HEK293 (cell line): ENCODE data around the gene H2BK1.

Experiments
- ATF2 ChIP-seq: fragments of 450-650 bp; formaldehyde crosslinking; IDR thresholded peaks from 2 replicates; pipeline ENCODE4 v1.5.1; 2016; ENCODE audit warnings: missing biosample characterization, missing genetic modification characterization, low read depth
- CTCF ChIP-seq: fragments of 450-650 bp; formaldehyde crosslinking; IDR thresholded peaks from 2 replicates; pipeline ENCODE4 v1.5.1; 2016; ENCODE audit warnings: missing biosample characterization, missing genetic modification characterization
- GLI2 ChIP-seq: fragments of 450-650 bp; formaldehyde crosslinking; IDR thresholded peaks from 2 replicates; pipeline ENCODE4; 2017; ENCODE audit warnings: missing biosample characterization, missing genetic modification characterization, low read depth, borderline replicate concordance
- INSM2 ChIP-seq: fragments of 450-650 bp; formaldehyde crosslinking; IDR thresholded peaks from 2 replicates; pipeline ENCODE4 v1.5.1; 2016; ENCODE audit warnings: missing biosample characterization, missing genetic modification characterization
- KLF16 ChIP-seq: fragments of 450-650 bp; formaldehyde crosslinking; IDR thresholded peaks from 2 replicates; pipeline ENCODE4 v1.5.1; 2017; ENCODE audit warnings: missing biosample characterization, missing genetic modification characterization
- OSR2 ChIP-seq: fragments of 450-650 bp; formaldehyde crosslinking; IDR thresholded peaks from 2 replicates; pipeline ENCODE4 v1.5.1; 2016; ENCODE audit warnings: missing biosample characterization, missing genetic modification characterization
- PBX3 ChIP-seq: sonication (generic); formaldehyde crosslinking; IDR thresholded peaks from 2 replicates; pipeline ENCODE4 v1.8.1; 2022; ENCODE audit warnings: mild to moderate bottlenecking, moderate library complexity, missing genetic modification reagents
- SP3 ChIP-seq: fragments of 450-650 bp; formaldehyde crosslinking; IDR thresholded peaks from 2 replicates; pipeline ENCODE4 v1.5.1; 2016; ENCODE audit warnings: missing biosample characterization, missing genetic modification characterization
- YY1 ChIP-seq: fragments of 450-650 bp; formaldehyde crosslinking; IDR thresholded peaks from 2 replicates; pipeline ENCODE4 v1.5.1; 2018; ENCODE audit warnings: missing biosample characterization, missing genetic modification characterization
- ZBTB11 ChIP-seq: fragments of 450-650 bp; formaldehyde crosslinking; conservative IDR thresholded peaks from 2 replicates; pipeline ENCODE4 v1.5.1; 2016; ENCODE audit warnings: low read depth, missing biosample characterization, missing genetic modification characterization
- ZBTB20 ChIP-seq: fragments of 450-650 bp; formaldehyde crosslinking; IDR thresholded peaks from 2 replicates; pipeline ENCODE4 v1.5.1; 2016; ENCODE audit warnings: missing biosample characterization, missing genetic modification characterization
- ZNF10 ChIP-seq: fragments of 450-650 bp; formaldehyde crosslinking; IDR thresholded peaks from 2 replicates; pipeline ENCODE4 v1.5.1; 2017; ENCODE audit warnings: missing biosample characterization, missing genetic modification characterization
- ZNF114 ChIP-seq: fragments of 450-650 bp; formaldehyde crosslinking; IDR thresholded peaks from 2 replicates; pipeline ENCODE4 v1.5.0; 2017; ENCODE audit warnings: missing biosample characterization, missing genetic modification characterization
- ZNF132 ChIP-seq: fragments of 450-650 bp; formaldehyde crosslinking; IDR thresholded peaks from 2 replicates; pipeline ENCODE4 v1.5.1; 2017; ENCODE audit warnings: missing biosample characterization, missing genetic modification characterization, borderline replicate concordance
- ZNF16 ChIP-seq: fragments of 450-650 bp; formaldehyde crosslinking; IDR thresholded peaks from 2 replicates; pipeline ENCODE4 v1.5.1; 2016; ENCODE audit warnings: low read depth, missing biosample characterization, missing genetic modification characterization
- ZNF169 ChIP-seq: fragments of 450-650 bp; formaldehyde crosslinking; IDR thresholded peaks from 2 replicates; pipeline ENCODE4 v1.5.1; 2016; ENCODE audit warnings: missing biosample characterization, missing genetic modification characterization
- ZNF184 ChIP-seq: fragments of 450-650 bp; IDR thresholded peaks from 2 replicates; pipeline ENCODE4 v1.5.1; 2018; ENCODE audit warnings: missing biosample characterization, mild to moderate bottlenecking, missing genetic modification characterization
- ZNF239 ChIP-seq: fragments of 450-650 bp; formaldehyde crosslinking; IDR thresholded peaks from 2 replicates; pipeline ENCODE4 v1.5.1; 2016; ENCODE audit warnings: missing biosample characterization, missing genetic modification characterization
- ZNF266 ChIP-seq: fragments of 450-650 bp; formaldehyde crosslinking; IDR thresholded peaks from 2 replicates; pipeline ENCODE4 v1.5.1; 2016; ENCODE audit warnings: missing biosample characterization, missing genetic modification characterization, low read depth
- ZNF341 ChIP-seq: fragments of 450-650 bp; formaldehyde crosslinking; IDR thresholded peaks from 2 replicates; pipeline ENCODE4; 2016; ENCODE audit warnings: low read depth, missing biosample characterization, missing genetic modification characterization
- ZNF404 ChIP-seq: fragments of 450-650 bp; formaldehyde crosslinking; IDR thresholded peaks from 2 replicates; pipeline ENCODE4 v1.5.1; 2017; ENCODE audit warnings: missing biosample characterization, missing genetic modification characterization
- ZNF501 ChIP-seq: fragments of 450-650 bp; formaldehyde crosslinking; IDR thresholded peaks from 2 replicates; pipeline ENCODE4 v1.5.1; 2016; ENCODE audit warnings: missing biosample characterization, missing genetic modification characterization
- ZNF510 ChIP-seq: fragments of 450-650 bp; formaldehyde crosslinking; IDR thresholded peaks from 2 replicates; pipeline ENCODE4 v1.5.1; 2018; ENCODE audit warnings: mild to moderate bottlenecking, missing genetic modification characterization, missing biosample characterization; ENCODE audit not compliant: insufficient replicate concordance
- ZNF548 ChIP-seq: fragments of 450-650 bp; formaldehyde crosslinking; IDR thresholded peaks from 2 replicates; pipeline ENCODE4 v1.5.1; 2016; ENCODE audit warnings: missing biosample characterization, missing genetic modification characterization
- ZNF600 ChIP-seq: fragments of 450-650 bp; formaldehyde crosslinking; IDR thresholded peaks from 2 replicates; pipeline ENCODE4 v1.5.1; 2016; ENCODE audit warnings: missing biosample characterization, missing genetic modification characterization
- ZNF660 ChIP-seq: fragments of 450-650 bp; IDR thresholded peaks from 2 replicates; pipeline ENCODE4 v1.5.1; 2018; ENCODE audit warnings: missing biosample characterization, mild to moderate bottlenecking, missing genetic modification characterization
- ZNF670 ChIP-seq: fragments of 450-650 bp; formaldehyde crosslinking; IDR thresholded peaks from 2 replicates; pipeline ENCODE4 v1.5.1; 2016; ENCODE audit warnings: missing biosample characterization, missing genetic modification characterization, low read depth
- ZNF701 ChIP-seq: fragments of 450-650 bp; formaldehyde crosslinking; IDR thresholded peaks from 2 replicates; pipeline ENCODE4 v1.5.1; 2016; ENCODE audit warnings: missing biosample characterization, missing genetic modification characterization
- ZNF707 ChIP-seq: fragments of 450-650 bp; formaldehyde crosslinking; IDR thresholded peaks from 2 replicates; pipeline ENCODE4 v1.5.1; 2016; ENCODE audit warnings: missing biosample characterization, missing genetic modification characterization
- ZNF747 ChIP-seq: fragments of 450-650 bp; formaldehyde crosslinking; IDR thresholded peaks from 2 replicates; pipeline ENCODE4 v1.5.1; 2016; ENCODE audit warnings: missing biosample characterization, missing genetic modification characterization
- ZNF777 ChIP-seq: fragments of 450-650 bp; formaldehyde crosslinking; IDR thresholded peaks from 2 replicates; pipeline ENCODE4 v1.5.1; 2017; ENCODE audit warnings: missing biosample characterization, missing genetic modification characterization, borderline replicate concordance
- ZXDB ChIP-seq: fragments of 450-650 bp; formaldehyde crosslinking; IDR thresholded peaks from 2 replicates; pipeline ENCODE4 v1.5.1; 2016; ENCODE audit warnings: missing biosample characterization, missing genetic modification characterization

H2BK1 gene

GRCh38 chr7:151168003-151168786, 42.1 kb downstream of the H2BK1 start (continued):
- TF ChIP-seq GLI2 (no peak), ZNF660 (tag by site-specific recombination) (peak; percentile 87), CTCF (tag by site-specific recombination) (peak; percentile 94), ZNF777 (tag by site-specific recombination) (no peak), ZNF16 (no peak), ZNF341 (tag by site-specific recombination) (peak; percentile 78), ZNF404 (tag by site-specific recombination) (no peak), ZNF114 (tag by site-specific recombination) (no peak), ZNF600 (tag by site-specific recombination) (peak; percentile 88), OSR2 (tag by site-specific recombination) (no peak), ZNF184 (tag by site-specific recombination) (no peak), ZNF747 (no peak), ZNF169 (tag by site-specific recombination) (no peak), KLF16 (tag by site-specific recombination) (peak; percentile 93), ZXDB (tag by site-specific recombination) (peak; percentile 44; the same call in 1 of the 2 replicates), YY1 (tag by site-specific recombination) (no peak), ZNF501 (0 out of 2 replicates have a peak, but pooled peaks have one; percentile 47), ZBTB11 (peak; percentile 44; the same call in 1 of the 2 replicates), SP3 (peak; percentile 83), ZNF239 (tag by site-specific recombination) (no peak), ZBTB20 (tag by site-specific recombination) (peak; percentile 90), ATF2 (tag by site-specific recombination) (no peak), ZNF548 (tag by site-specific recombination) (no peak; the same call in 1 of the 2 replicates), ZNF707 (tag by site-specific recombination) (no peak), ZNF266 (tag by site-specific recombination) (no peak), ZNF510 (no peak), ZNF701 (tag by site-specific recombination) (no peak), ZNF132 (tag by site-specific recombination) (no peak), ZNF670 (peak; percentile 70; the same call in 1 of the 2 replicates), INSM2 (no peak), ZNF10 (tag by site-specific recombination) (0 out of 2 replicates have a peak, but pooled peaks have one; percentile 27), PBX3 (CRISPR knock-in tag) (no peak)
